Caco-2 (cell line): ENCODE measurements around the gene SOCS1. TPM values are rescaled to one million over a fixed set of nuclear protein-coding genes. Genes with fewer than 3 reads are reported as not detected.
A peak's percentile ranks its signal among the peaks of the same experiment; 100 is the strongest.

Experiments
- BruUV-seq: library from RNA; stranded (reverse); fragments of 400-500 nt; replicated peaks from 2 replicates; lab custom pipeline; 2021; lab: Mats Ljungman, UMichigan
- CTCF ChIA-PET: fragments of 300-600 bp; sonication (Branson Sonifier 250); formaldehyde crosslinking; loops from one replicate; lab custom pipeline; 2022; ENCODE audit warnings: antibody characterized with exemption; lab: Charles Lee
- POLR2A ChIA-PET: fragments of 300-600 bp; sonication (Branson Sonifier 250); formaldehyde crosslinking; loops from one replicate; lab custom pipeline; 2022; ENCODE audit warnings: antibody characterized with exemption; lab: Charles Lee
- DNase-seq, 2 experiments: peaks; one replicate each; pipeline versions ENCODE4 v3.0.0 to v3.0.0-alpha.2; 2020 to 2022
- H3K27me3 ChIP-seq: replicated peaks from 2 replicates; pipeline ENCODE4 v1.6.0; 2011; ENCODE audit warnings: low read length; ENCODE audit not compliant: control insufficient read depth, insufficient read depth
- H3K36me3 ChIP-seq: 2 replicates; pipeline ENCODE4 v1.5.1; 2011; ENCODE audit warnings: low read length; ENCODE audit not compliant: control insufficient read depth, insufficient read depth
- H3K4me1 ChIP-seq: fragments of 250-450 bp; sonication (Bioruptor Pico); 2 replicates; pipeline ENCODE4 v1.5.1; 2020; ENCODE audit warnings: mild to moderate bottlenecking
- H3K4me3 ChIP-seq: 2 replicates; pipeline ENCODE4 v1.5.1; 2011; ENCODE audit warnings: low read depth, mild to moderate bottlenecking, control low read depth, low read length
- H3K9me3 ChIP-seq: fragments of 250-450 bp; sonication (Bioruptor Pico); 2 replicates; pipeline ENCODE4 v1.5.1; 2020; ENCODE audit warnings: mild to moderate bottlenecking, moderate library complexity
- H3K27ac Mint-ChIP-seq: one replicate; pipeline ENCODE4 v1.8.0; 2022; ENCODE audit warnings: mixed read lengths; ENCODE audit not compliant: unreplicated experiment
- H3K27me3 Mint-ChIP-seq: one replicate; pipeline ENCODE4 v1.8.0; 2022; ENCODE audit warnings: mixed read lengths; ENCODE audit not compliant: insufficient read depth, unreplicated experiment
- H3K36me3 Mint-ChIP-seq: one replicate; pipeline ENCODE4 v1.8.0; 2022; ENCODE audit warnings: mild to moderate bottlenecking, mixed read lengths; ENCODE audit not compliant: insufficient read depth, unreplicated experiment
- H3K4me1 Mint-ChIP-seq: one replicate; pipeline ENCODE4 v1.8.0; 2022; ENCODE audit warnings: low read depth, mixed read lengths; ENCODE audit not compliant: unreplicated experiment
- H3K4me3 Mint-ChIP-seq: one replicate; pipeline ENCODE4 v1.8.0; 2022; ENCODE audit warnings: mild to moderate bottlenecking, moderate library complexity, mixed read lengths; ENCODE audit not compliant: unreplicated experiment
- H3K9me3 Mint-ChIP-seq: one replicate; pipeline ENCODE4 v1.8.0; 2022; ENCODE audit warnings: mixed read lengths; ENCODE audit not compliant: unreplicated experiment
- CTCF ChIP-seq, 2 experiments: fragments of 200-600 bp in 1 of 2; IDR thresholded peaks; 1 replicate in 1 of 2; 2 replicates in 1 of 2; pipeline versions ENCODE4 v1.5.1 to v1.8.0; 2011 to 2022; ENCODE audit warnings: antibody characterized with exemption in 1 of 2, control low read depth in 1 of 2, inconsistent platforms in 1 of 2, low read depth in 1 of 2, low read length in 1 of 2, mild to moderate bottlenecking in 1 of 2, moderate library complexity in 1 of 2; ENCODE audit not compliant: insufficient read depth in 1 of 2, severe bottlenecking in 1 of 2, unreplicated experiment in 1 of 2
- intact Hi-C: fragments of 100-400 bp; cut with micrococcal nuclease; formaldehyde crosslinking; loops from one replicate; pipeline ENCODE4 v1.10.0; 2022; ENCODE audit not compliant: unreplicated experiment
- total RNA-seq: library from RNA; stranded (reverse); gene quantifications from 2 replicates; pipeline ENCODE4 v1.2.3, GENCODE V29; 2022

Gene SOCS1
- total RNA-seq, 1 experiment from 2014 or later = 13.2 TPM

- Histone ChIP-seq H3K9me3 (no peaks in the 10 kb centered on the region; the same call in none of the 2 replicates), H3K36me3 (no peaks in the 10 kb centered on the region), H3K4me1 (no peaks in the 10 kb centered on the region), H3K27me3 (no peaks in the 10 kb centered on the region), H3K4me3 (no peak overlapping the region)
- no peaks in the 10 kb centered on the region for H3K27me3 Mint-ChIP-seq
- no TSS peak for BruUV-seq
- DNase-seq = no peak
- H3K36me3 Mint-ChIP-seq = no peaks in the 10 kb centered on the region
- peak; percentile 8 to 68 for TF ChIP-seq CTCF (IDR thresholded peaks at IDR 0.05; ENCODE audit: insufficient read depth in 1 of 2, low read depth in 1 of 2, low read length in 1 of 2, severe bottlenecking in 1 of 2, unreplicated experiment in 1 of 2)
- H3K4me1 Mint-ChIP-seq = no peaks in the 10 kb centered on the region
- ChIA-PET POLR2A (no interaction called here), CTCF (no interaction called here)
- no peak overlapping the region for H3K27ac Mint-ChIP-seq
- no peaks in the 10 kb centered on the region for H3K9me3 Mint-ChIP-seq
- no peak overlapping the region for H3K4me3 Mint-ChIP-seq
- intact Hi-C loops = no loop called here
These were observed 37.4 kb downstream of the SOCS1 start for GRCh38 chr16:11218604-11218962.

GRCh38 chr16:11217651-11218603 is 38.1 kb downstream of the SOCS1 start:
- no peak for DNase-seq
- intact Hi-C loops = no loop called here
- ChIA-PET CTCF (no interaction called here), POLR2A (no interaction called here)
- Histone ChIP-seq H3K27me3 (no peaks in the 10 kb centered on the region), H3K36me3 (no peaks in the 10 kb centered on the region), H3K9me3 (no peaks in the 10 kb centered on the region; the same call in none of the 2 replicates), H3K4me1 (no peaks in the 10 kb centered on the region), H3K4me3 (no peak overlapping the region)
- no peak for TF ChIP-seq CTCF (IDR thresholded peaks at IDR 0.05; ENCODE audit: insufficient read depth in 1 of 2, low read depth in 1 of 2, low read length in 1 of 2, severe bottlenecking in 1 of 2, unreplicated experiment in 1 of 2)
- no peak overlapping the region for H3K27ac Mint-ChIP-seq
- no peak overlapping the region for H3K4me3 Mint-ChIP-seq
- H3K36me3 Mint-ChIP-seq = no peaks in the 10 kb centered on the region
- H3K4me1 Mint-ChIP-seq = no peaks in the 10 kb centered on the region
- BruUV-seq = no TSS peak
- no peaks in the 10 kb centered on the region for H3K9me3 Mint-ChIP-seq
- no peaks in the 10 kb centered on the region for H3K27me3 Mint-ChIP-seq

GRCh38 chr16:11215935-11216556 is 40.0 kb downstream of the SOCS1 start:
- no peak overlapping the region for H3K27ac Mint-ChIP-seq
- Histone ChIP-seq H3K4me3 (no peak overlapping the region), H3K9me3 (no peaks in the 10 kb centered on the region; the same call in none of the 2 replicates), H3K36me3 (no peaks in the 10 kb centered on the region), H3K27me3 (no peaks in the 10 kb centered on the region), H3K4me1 (no peaks in the 10 kb centered on the region)
- POLR2A ChIA-PET = no interaction called here
- CTCF ChIA-PET = no interaction called here
- no peaks in the 10 kb centered on the region for H3K4me1 Mint-ChIP-seq
- no peaks in the 10 kb centered on the region for H3K9me3 Mint-ChIP-seq
- no TSS peak for BruUV-seq
- no peak for TF ChIP-seq CTCF (IDR thresholded peaks at IDR 0.05; ENCODE audit: insufficient read depth in 1 of 2, low read depth in 1 of 2, low read length in 1 of 2, severe bottlenecking in 1 of 2, unreplicated experiment in 1 of 2)
- no peak for DNase-seq
- intact Hi-C loops = no loop called here
- H3K36me3 Mint-ChIP-seq = no peaks in the 10 kb centered on the region
- H3K4me3 Mint-ChIP-seq = no peak overlapping the region
- H3K27me3 Mint-ChIP-seq = no peaks in the 10 kb centered on the region
